Head of caudate nucleus (tissue), 42 donors: ENCODE data around the gene NAB1.
A peak's percentile ranks its signal among the peaks of the same experiment; 100 is the strongest.

Experiments
- DNase-seq, 42 donors: peaks; one replicate each; pipeline versions ENCODE4 v3.0.0 to v3.0.0-alpha.2; 2020 to 2021; ENCODE audit warnings: mixed read lengths in 7 of 42
- intact Hi-C: fragments of 100-400 bp; cut with DNase I; formaldehyde crosslinking; loops from one replicate; pipeline ENCODE4 v1.15.0; 2022

The NAB1 gene

GRCh38 chr2:190635781-190636180 is 13.1 kb upstream of the NAB1 start:
- DNase-seq: no peak
- intact Hi-C loops: no loop called here

GRCh38 chr2:190636361-190636760 is 12.5 kb upstream of the NAB1 start:
- DNase-seq: no peak
- intact Hi-C loops: no loop called here

GRCh38 chr2:190637281-190637734 is 11.6 kb upstream of the NAB1 start:
- intact Hi-C loops: no loop called here
- DNase-seq: peak in 1 of 42 donors; percentile 15

GRCh38 chr2:190637903-190638618 is 10.8 kb upstream of the NAB1 start:
- peak; percentile 22 to 87 (median 70) for DNase-seq
- intact Hi-C loops: no loop called here

GRCh38 chr2:190640117-190640516 is 8.8 kb upstream of the NAB1 start:
- DNase-seq: no peak
- intact Hi-C loops: no loop called here

- intact Hi-C loops: no loop called here
- DNase-seq: no peak
Observed at GRCh38 chr2:190641469-190641868, 7.4 kb upstream of the NAB1 start.

- intact Hi-C loops: loop anchor here (5.0 kb wide), 1 partner anchor 365 kb away; the partner anchor contains the start of gene STAT1
- DNase-seq: peak in 3 of 42 donors; percentile 18 to 54 (median 30)
Observed at GRCh38 chr2:190646780-190647522, 1.9 kb upstream of the NAB1 start.

- intact Hi-C loops: loop anchor here (2.0 to 5.0 kb wide), 2 partner anchors 114 to 364 kb away; partner anchors contain the start of genes NEMP2 and STAT1
- DNase-seq: peak; percentile 75 to 97 (median 92)
Observed at GRCh38 chr2:190648289-190649034, 421 bp upstream of the NAB1 start.

- intact Hi-C loops: loop anchor here (2.0 to 5.0 kb wide), 2 partner anchors 115 to 362 kb away; partner anchors contain the start of genes NEMP2 and STAT1
- DNase-seq: peak in 24 of 42 donors; percentile 16 to 72 (median 42)
Observed at GRCh38 chr2:190649798-190650390, 1.0 kb downstream of the NAB1 start.

- intact Hi-C loops: no loop called here
- DNase-seq: no peak
Observed at GRCh38 chr2:190651413-190651812, 2.5 kb downstream of the NAB1 start.

GRCh38 chr2:190653231-190653630 is 4.3 kb downstream of the NAB1 start:
- no peak for DNase-seq
- intact Hi-C loops: no loop called here

GRCh38 chr2:190653931-190654330 is 5.0 kb downstream of the NAB1 start:
- no peak for DNase-seq
- intact Hi-C loops: no loop called here

GRCh38 chr2:190655113-190655512 is 6.2 kb downstream of the NAB1 start:
- no peak for DNase-seq
- intact Hi-C loops: no loop called here

- DNase-seq: no peak
- intact Hi-C loops: no loop called here
Observed at GRCh38 chr2:190655570-190655969, 6.7 kb downstream of the NAB1 start.

- intact Hi-C loops: no loop called here
- DNase-seq: no peak
Observed at GRCh38 chr2:190656301-190656700, 7.4 kb downstream of the NAB1 start.

- intact Hi-C loops: no loop called here
- DNase-seq: no peak
Observed at GRCh38 chr2:190657474-190658255, 8.8 kb downstream of the NAB1 start.

- intact Hi-C loops: no loop called here
- no peak for DNase-seq
Observed at GRCh38 chr2:190659553-190659952, 10.7 kb downstream of the NAB1 start.

GRCh38 chr2:190662754-190663153 is 13.9 kb downstream of the NAB1 start:
- intact Hi-C loops: no loop called here
- no peak for DNase-seq
